Testis (tissue), 2 donors: ENCODE results near the gene NTM.

ENCODE experiments used
- CTCF ChIP-seq, 3 experiments: fragments of 450-650 bp in 2 of 3; fragments of 200-600 bp in 1 of 3; sonication (generic) in 1 of 3; IDR thresholded peaks; one replicate each; pipeline ENCODE4 v1.5.1; 2016 to 2019; ENCODE audit warnings: antibody characterized with exemption in 3 of 3, mild to moderate bottlenecking in 2 of 3, moderate library complexity in 1 of 3
- POLR2A ChIP-seq: fragments of 450-650 bp; IDR thresholded peaks from one replicate; pipeline ENCODE4 v1.6.1; 2017; ENCODE audit warnings: antibody characterized with exemption, mild to moderate bottlenecking, moderate library complexity

- TF ChIP-seq CTCF (IDR thresholded peaks at IDR 0.05): no peak
- TF ChIP-seq POLR2A: no peak
These were observed 307.5 kb downstream of the NTM start for GRCh38 chr11:131677828-131678470.
